Stimulated activated CD8-positive, alpha-beta memory T cell treated with anti-CD3 and anti-CD28 coated beads, Interleukin-12 subunit alpha, Interleukin-12 subunit beta, amount 100 ng/mL, for 24 hours (primary cell): ENCODE data around the gene PIM3.
"Not testable (repeated sequence)": the region's sequence is repeated elsewhere in the genome, so short reads cannot be mapped to it uniquely, and the experiment has no call there.

Source experiments
- DNase-seq: peaks from one replicate; pipeline ENCODE4 v3.0.0-alpha.2; 2020; ENCODE audit errors: extremely low read depth

The PIM3 gene

GRCh38 chr22:49966774-49967705 is 6.5 kb downstream of the PIM3 start:
- no peak for DNase-seq

GRCh38 chr22:49967706-49968208 is 7.2 kb downstream of the PIM3 start:
- no peak for DNase-seq

DNA sequence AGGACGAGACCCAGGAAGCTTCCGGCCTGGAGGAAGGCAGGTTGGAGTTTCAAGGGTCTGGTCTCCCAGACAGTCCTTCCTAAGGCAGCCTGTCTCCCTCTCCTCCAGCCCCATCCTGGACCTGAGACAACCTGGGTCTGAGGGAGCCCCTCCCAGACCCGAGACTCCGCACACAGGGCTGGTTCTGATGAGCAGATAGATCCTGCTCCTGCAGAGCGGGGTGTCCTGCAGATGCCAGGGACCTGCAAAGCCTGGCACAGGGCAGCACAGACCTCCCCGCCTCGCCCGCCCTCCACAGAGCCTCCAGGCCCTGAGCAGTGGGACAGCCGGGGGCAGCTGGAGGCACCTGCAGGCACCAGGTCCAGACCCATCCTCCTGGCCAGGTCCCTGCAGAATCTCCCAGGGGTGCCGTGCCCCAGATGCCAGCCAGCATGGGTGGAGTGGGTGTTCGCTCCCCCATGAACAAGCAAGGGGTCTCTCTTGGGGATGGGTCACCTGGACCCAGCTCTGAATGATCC is 7.8 kb downstream of the PIM3 start:
- DNase-seq: no peak

- no peak for DNase-seq
These were observed 8.5 kb downstream of the PIM3 start for GRCh38 chr22:49968831-49969661.

- DNase-seq: no peak
These were observed 9.4 kb downstream of the PIM3 start for GRCh38 chr22:49969751-49970527.

DNA sequence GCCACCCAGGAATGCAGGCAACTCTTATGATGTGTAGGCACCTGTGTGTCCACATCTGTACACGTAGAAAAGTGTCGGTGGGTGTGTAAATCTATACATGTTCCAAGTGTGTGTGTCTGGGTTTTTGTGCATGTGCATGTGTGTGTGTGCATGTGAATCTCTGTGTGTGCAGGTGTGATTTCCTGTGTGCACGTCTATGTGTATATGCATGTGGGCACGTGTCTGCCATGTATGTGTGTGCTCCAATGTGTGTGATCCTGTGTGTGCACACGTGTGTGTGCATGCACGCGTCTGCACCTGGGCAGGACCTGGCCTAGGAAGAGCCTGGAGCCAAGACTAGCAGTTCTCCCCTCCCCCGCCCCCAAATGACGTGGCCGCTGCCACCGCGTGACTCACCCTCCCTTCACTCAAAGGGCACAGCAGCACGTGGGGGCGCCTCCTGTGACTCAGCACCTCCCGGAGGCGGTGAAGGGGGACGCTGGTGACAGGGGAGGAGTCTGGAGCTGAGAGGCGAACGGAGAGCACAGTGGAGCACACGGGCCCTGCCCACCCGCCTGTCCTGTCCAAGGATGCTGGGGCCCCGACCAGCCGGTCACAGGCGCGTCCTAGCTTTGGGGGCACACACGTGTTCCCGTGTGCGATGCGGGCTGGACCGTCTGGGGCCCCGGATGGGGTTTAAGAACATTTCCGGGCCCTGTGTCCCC is 10.1 kb downstream of the PIM3 start:
- DNase-seq: peak; percentile 94

- DNase-seq: peak; percentile 62
These were observed 10.9 kb downstream of the PIM3 start for GRCh38 chr22:49971232-49972162.

DNA sequence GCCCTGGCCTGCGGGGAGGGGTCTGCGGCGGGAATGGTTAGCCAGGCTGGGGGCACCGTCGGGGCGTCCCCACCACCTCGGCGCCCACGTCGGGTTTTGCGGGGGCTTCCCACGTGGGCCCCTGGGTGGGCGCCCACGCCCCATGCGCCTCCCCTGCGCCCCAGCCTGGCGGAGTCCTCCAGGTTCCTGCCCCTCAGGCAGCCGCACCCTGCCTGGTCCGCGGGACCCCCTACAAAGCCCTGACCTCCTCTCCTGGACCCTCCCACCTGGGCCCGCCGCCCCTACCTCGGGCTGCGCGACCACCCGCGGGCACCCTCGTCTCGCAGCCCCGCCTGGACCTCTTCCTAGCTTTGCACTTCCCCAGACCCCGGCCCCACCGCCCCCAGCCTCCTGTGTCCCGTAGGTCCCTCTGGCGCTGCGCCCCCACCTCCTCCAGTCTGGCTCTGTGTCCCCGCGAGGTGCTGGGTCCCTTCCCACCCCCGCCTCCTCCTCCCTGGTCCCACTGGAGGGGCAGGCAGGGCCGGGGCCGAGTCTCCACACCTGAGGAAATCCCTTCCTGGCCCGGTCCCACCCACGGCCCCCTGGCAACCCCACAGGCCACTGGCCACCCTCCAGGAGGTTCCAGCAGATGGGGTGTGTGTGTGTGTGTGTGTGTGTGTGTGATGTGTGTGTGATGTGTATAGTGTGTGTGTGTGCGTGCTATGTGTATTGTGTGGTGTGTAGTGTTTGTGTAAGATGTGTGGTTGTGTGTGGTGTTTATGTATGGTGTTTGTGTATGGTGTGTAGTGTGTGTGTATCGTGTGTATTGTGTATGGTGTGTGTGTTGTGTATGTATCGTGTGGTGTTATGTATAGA is 11.8 kb downstream of the PIM3 start:
- DNase-seq: no peak

- DNase-seq: no peak
These were observed 12.7 kb downstream of the PIM3 start for GRCh38 chr22:49973018-49973961.

GRCh38 chr22:49975543-49976389 is 15.2 kb downstream of the PIM3 start:
- no peak for DNase-seq

DNA sequence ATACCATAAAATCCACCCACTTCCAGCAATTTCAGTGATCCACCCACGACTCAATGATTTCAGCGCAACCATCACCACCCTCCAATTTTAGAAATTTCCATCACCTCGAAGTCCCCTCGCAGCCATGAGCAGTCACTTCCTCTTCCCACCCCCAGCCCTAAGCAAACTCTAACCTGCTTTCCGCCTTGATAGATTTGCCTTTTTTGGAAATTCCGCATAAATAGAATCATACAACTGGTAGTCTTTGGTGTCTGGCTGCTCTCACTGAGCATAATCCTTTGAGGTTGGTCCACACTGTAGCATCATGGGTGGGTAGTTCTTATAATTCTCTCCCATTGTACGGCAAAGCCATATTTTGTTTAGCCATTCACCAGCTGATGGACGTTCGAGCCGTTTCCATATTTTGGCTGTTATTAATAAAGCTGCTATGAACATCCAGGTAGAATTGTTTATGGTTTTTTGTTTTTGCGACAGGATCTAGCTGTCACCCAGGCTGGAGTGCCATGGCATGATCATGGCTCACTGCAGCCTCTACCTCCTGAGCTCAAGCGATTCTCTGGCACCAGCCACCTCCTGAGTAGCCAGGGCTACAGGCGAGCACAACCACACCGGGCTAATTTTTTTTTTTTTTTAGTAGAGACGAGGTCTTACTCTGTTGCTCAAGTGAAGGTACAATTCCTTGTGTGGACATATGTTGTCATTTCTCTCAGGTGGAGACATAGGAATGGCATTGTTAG is 16.0 kb downstream of the PIM3 start:
- DNase-seq: no peak

GRCh38 chr22:49977578-49977977 is 17.0 kb downstream of the PIM3 start:
- DNase-seq: no peak

DNA sequence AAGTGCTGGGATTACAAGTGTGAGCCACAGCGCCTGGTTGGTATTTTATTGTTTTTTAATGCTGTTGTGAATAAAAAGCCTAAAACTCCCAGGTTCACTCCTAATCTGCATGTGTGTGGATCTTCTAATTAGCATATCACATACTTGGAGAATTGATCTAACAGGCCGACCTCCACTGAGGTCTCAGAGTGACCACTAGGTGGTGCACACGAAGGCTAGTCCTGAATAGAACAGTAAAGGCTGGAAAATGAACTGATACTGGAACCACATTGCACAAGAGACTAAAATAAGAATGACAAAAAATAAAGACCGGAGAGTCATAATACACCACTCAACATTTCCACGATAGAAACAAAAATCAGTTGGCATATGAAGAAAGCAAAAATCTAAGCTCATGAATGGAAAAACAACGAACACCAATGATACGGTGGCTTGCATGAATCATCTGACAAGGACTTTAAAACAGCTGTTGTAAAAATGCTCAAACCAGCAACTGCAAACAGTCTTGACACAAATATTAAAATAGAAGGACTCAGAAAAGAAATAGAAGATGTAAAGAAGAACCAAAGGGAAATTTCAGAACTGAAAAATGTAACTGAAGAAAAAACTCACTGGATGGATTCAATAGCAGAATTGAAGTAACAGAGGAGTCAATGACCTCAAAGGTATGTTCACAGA is 19.2 kb downstream of the PIM3 start:
- no peak for DNase-seq

- DNase-seq: not testable (repeated sequence)
These were observed 21.2 kb downstream of the PIM3 start for GRCh38 chr22:49981799-49982198.
